Thyroid gland (tissue), 4 donors: Measurements from ENCODE around the gene FAM236B. TPM values are rescaled to one million over a fixed set of nuclear protein-coding genes. Genes with fewer than 3 reads are reported as not detected.
"Not testable (repeated sequence)": the region's sequence is repeated elsewhere in the genome, so short reads cannot be mapped to it uniquely, and the experiment has no call there.

Experiments used
- DNase-seq, 2 donors: peaks; one replicate each; pipeline ENCODE4 v3.0.0-alpha.2; 2019
- H3K27ac ChIP-seq, 3 donors: fragments of 200-600 bp; sonication (generic); 1 replicate in 2 of 3; 2 replicates in 1 of 3; pipeline ENCODE4 v1.5.1; 2016 to 2019; ENCODE audit warnings: mild to moderate bottlenecking in 1 of 3, moderate library complexity in 1 of 3
- H3K27me3 ChIP-seq: fragments of 200-600 bp; sonication (generic); one replicate; pipeline ENCODE4 v1.5.1; 2019
- H3K36me3 ChIP-seq, 2 donors: fragments of 200-600 bp; sonication (generic); one replicate each; pipeline ENCODE4 v1.5.1; 2016 to 2019
- H3K4me1 ChIP-seq, 2 donors: fragments of 200-600 bp; sonication (generic); one replicate each; pipeline ENCODE4 v1.5.1; 2017 to 2019
- H3K4me3 ChIP-seq, 3 donors: fragments of 200-600 bp; sonication (generic); replicated peaks in 1 of 3; 1 replicate in 2 of 3; 2 replicates in 1 of 3; pipeline ENCODE4 v1.5.1; 2016; ENCODE audit warnings: mild to moderate bottlenecking in 1 of 3
- H3K9me3 ChIP-seq: fragments of 200-600 bp; sonication (generic); one replicate; pipeline ENCODE4 v1.5.1; 2017
- CTCF ChIP-seq, 6 experiments: fragments of 200-600 bp in 3 of 6; fragments of 450-650 bp in 3 of 6; sonication (generic) in 3 of 6; IDR thresholded peaks; one replicate each; pipeline ENCODE4 v1.5.1; 2016 to 2019; ENCODE audit warnings: antibody characterized with exemption in 6 of 6, mild to moderate bottlenecking in 2 of 6, inconsistent platforms in 1 of 6, moderate library complexity in 1 of 6
- POLR2A ChIP-seq, 2 donors: fragments of 450-650 bp; IDR thresholded peaks; one replicate each; pipeline ENCODE4 v1.6.1; 2017; ENCODE audit warnings: antibody characterized with exemption in 2 of 2, mild to moderate bottlenecking in 2 of 2, moderate library complexity in 1 of 2
- WGBS, 2 donors: methylation state at CpG; one replicate each; pipeline ENCODE4 v1.1.5; 2017; 5-methylcytosine and 5-hydroxymethylcytosine counted together
- intact Hi-C: fragments of 100-400 bp; cut with DNase I; formaldehyde crosslinking; loops from one replicate; pipeline ENCODE4 v1.15.1; 2023
- small RNA-seq: library from RNA; depleted of rRNA; stranded (forward); fragments of <200 nt; gene quantifications from one replicate; pipeline ENCODE3, GENCODE V24; 2016
- total RNA-seq, 4 donors: library from RNA; depleted of rRNA; stranded (reverse); fragments of >200 nt; gene quantifications; one replicate each; pipeline ENCODE4 v1.2.3, GENCODE V29; 2016

The FAM236B gene
- total RNA-seq, 4 donors from 2014 or later: not detected

- Histone ChIP-seq H3K36me3 (no peaks in the 10 kb centered on the region), H3K4me3 (no peak overlapping the region), H3K4me1 (no peaks in the 10 kb centered on the region), H3K9me3 (no peaks in the 10 kb centered on the region), H3K27ac (no peak overlapping the region), H3K27me3 (no peaks in the 10 kb centered on the region)
- no peak for DNase-seq
- TF ChIP-seq CTCF (IDR thresholded peaks at IDR 0.05) (no peak), POLR2A (IDR thresholded peaks at IDR 0.05) (no peak)
- WGBS, 2 donors: 83 to 90% methylated on average over 1 of the region's 1 CpG
- intact Hi-C loops: no loop called here
Measured at GRCh38 chrX:72735561-72735960, 46.9 kb downstream of the FAM236B start.

- intact Hi-C loops, H3K9me3 ChIP-seq, H3K27ac ChIP-seq, H3K27me3 ChIP-seq, H3K36me3 ChIP-seq, DNase-seq, H3K4me1 ChIP-seq, H3K4me3 ChIP-seq: not testable (repeated sequence)
- 49 to 59% methylated on average over 8 of the region's 8 CpGs for WGBS, 2 donors
Measured at GRCh38 chrX:72733636-72734035, 48.8 kb downstream of the FAM236B start.

Small RNA genes lying within 50 kb of the gene (small RNA-seq; reads per million reads assigned to genes)
- gene RNU1-112P: not detected

Other genes starting within 250 kb of the FAM236B start
- 10 to 100 TPM; 46.5 to 74.9 (median 55.4) TPM for gene HDAC8, start 209.8 kb downstream of the FAM236B start, total RNA-seq
- 10 to 100 TPM; 12.4 to 16.1 (median 14.4) TPM for gene PHKA1, start 68.4 kb downstream of the FAM236B start, total RNA-seq
- 1 to 10 TPM in 3 of 4 donors, not detected in 1; 1.7 to 2.8 (median 2.1) TPM for gene DMRTC1B, start 5.8 kb downstream of the FAM236B start, total RNA-seq
- gene FAM236D, start 25.6 kb upstream of the FAM236B start, total RNA-seq: not detected
- gene FAM236C, start 130.0 kb upstream of the FAM236B start, total RNA-seq: not detected
- 10 to 100 TPM in 1 of 4 donors, 1 to 10 TPM in 1, not detected in 2; 2.6 to 11.7 TPM for gene FAM236A, start 155.5 kb upstream of the FAM236B start, total RNA-seq
- under 1 TPM in 2 of 4 donors, not detected in 2; 0.27 to 0.45 TPM for gene DMRTC1, start 161.2 kb upstream of the FAM236B start, total RNA-seq
- not detected for gene PABPC1L2B, start 220.3 kb upstream of the FAM236B start, total RNA-seq